ENCODE measurements around the gene AXDND1. TPM values are rescaled to one million over a fixed set of nuclear protein-coding genes. Genes with fewer than 3 reads are reported as not detected.
A peak's percentile ranks its signal among the peaks of the same experiment; 100 is the strongest.
"Not testable (repeated sequence)": the region's sequence is repeated elsewhere in the genome, so short reads cannot be mapped to it uniquely, and the experiment has no call there.

Gene AXDND1
- total and polyA plus RNA-seq, 5 donors, result not detected

GRCh38 chr1:179369751-179370341 lies 4.1 kb downstream of the AXDND1 start:
- ATAC-seq (peak; percentile 32 to 39), DNase-seq (no peak)
- no peak overlapping the region for H3K27ac ChIP-seq (ENCODE audit: low read length)
- no peaks in the 10 kb centered on the region for H3K9me3 ChIP-seq (ENCODE audit: control insufficient read depth, low read length)
- intact Hi-C loops (cut with DNase I), result loop anchor here (2.0 to 10.0 kb wide), 4 partner anchors 75 to 291 kb away; partner anchors contain the start of genes TOR3A (in 3 of the 4) and SOAT1 (in 2 of the 4)
- no peaks in the 10 kb centered on the region for H3K4me1 ChIP-seq (ENCODE audit: control insufficient read depth, insufficient read depth, low read length)
- no peaks in the 10 kb centered on the region for H3K27me3 ChIP-seq (ENCODE audit: control insufficient read depth, insufficient read depth)
- no peak overlapping the region for H3K4me3 ChIP-seq (ENCODE audit: low read length)
- 2% methylated on average over 4 of the region's 4 CpGs for WGBS

DNA sequence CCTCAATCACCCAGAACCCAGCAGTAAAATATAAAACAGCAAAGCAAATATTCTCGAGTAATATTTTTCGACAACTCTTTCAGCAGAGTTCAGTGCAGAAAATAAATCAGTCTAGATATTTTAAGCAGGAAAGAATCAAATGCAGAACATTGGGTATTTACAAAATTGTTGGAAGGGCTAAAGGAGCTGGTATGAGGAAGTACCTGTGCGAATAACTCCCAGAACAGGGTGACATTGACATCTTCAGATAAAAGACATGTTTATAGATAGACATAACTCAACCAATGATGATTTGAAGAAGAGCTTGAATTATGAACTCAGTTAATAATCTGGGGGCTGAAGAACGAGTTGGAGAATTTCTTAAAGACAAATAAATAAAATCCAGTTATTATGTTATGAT lies 6.4 kb downstream of the AXDND1 start:
- no peaks in the 10 kb centered on the region for H3K27me3 ChIP-seq (ENCODE audit: control insufficient read depth, insufficient read depth)
- 71% methylated on average over 4 of the region's 4 CpGs for WGBS
- H3K4me3 ChIP-seq (ENCODE audit: low read length), result no peak overlapping the region
- no peak overlapping the region for H3K27ac ChIP-seq (ENCODE audit: low read length)
- intact Hi-C loops (cut with DNase I), result no loop called here
- H3K4me1 ChIP-seq (ENCODE audit: control insufficient read depth, insufficient read depth, low read length), result no peaks in the 10 kb centered on the region
- ATAC-seq, result no peak
- H3K9me3 ChIP-seq (ENCODE audit: control insufficient read depth, low read length), result no peaks in the 10 kb centered on the region
- DNase-seq, result no peak

DNA sequence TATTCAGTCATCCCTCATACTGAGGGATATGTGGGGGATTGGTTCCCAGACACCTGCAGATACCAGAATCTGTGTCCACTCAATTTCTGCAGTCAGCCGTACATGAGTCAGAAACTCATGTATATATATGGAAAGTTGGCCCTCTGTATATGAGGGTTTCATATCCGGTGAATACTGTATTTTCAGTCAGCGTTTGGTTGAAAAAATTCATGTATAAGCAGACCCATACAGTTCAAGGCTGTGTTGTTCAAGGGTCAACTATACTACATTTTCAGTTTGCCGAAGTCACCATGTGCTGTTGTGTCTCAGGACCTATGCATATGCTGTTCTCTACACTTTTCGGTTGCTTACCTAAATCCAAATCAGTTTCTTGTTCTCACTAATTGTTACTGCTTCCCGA lies 10.5 kb downstream of the AXDND1 start:
- Histone ChIP-seq H3K27ac (ENCODE audit: low read length) (no peak overlapping the region), H3K27me3 (ENCODE audit: control insufficient read depth, insufficient read depth) (no peaks in the 10 kb centered on the region), H3K4me1 (ENCODE audit: control insufficient read depth, insufficient read depth, low read length) (no peaks in the 10 kb centered on the region), H3K9me3 (ENCODE audit: control insufficient read depth, low read length) (no peaks in the 10 kb centered on the region), H3K4me3 (ENCODE audit: low read length) (no peak overlapping the region)
- 89% methylated on average over 6 of the region's 6 CpGs for WGBS
- DNase-seq (no peak), ATAC-seq (no peak)
- intact Hi-C loops (cut with DNase I), result no loop called here

GRCh38 chr1:179380299-179380698 lies 14.5 kb downstream of the AXDND1 start:
- Histone ChIP-seq H3K9me3 (ENCODE audit: control insufficient read depth, low read length) (no peaks in the 10 kb centered on the region), H3K27ac (ENCODE audit: low read length) (no peak overlapping the region), H3K4me1 (ENCODE audit: control insufficient read depth, insufficient read depth, low read length) (no peaks in the 10 kb centered on the region), H3K4me3 (ENCODE audit: low read length) (no peak overlapping the region), H3K27me3 (ENCODE audit: control insufficient read depth, insufficient read depth) (no peaks in the 10 kb centered on the region)
- DNase-seq (no peak), ATAC-seq (no peak)
- intact Hi-C loops (cut with DNase I), result no loop called here

DNA sequence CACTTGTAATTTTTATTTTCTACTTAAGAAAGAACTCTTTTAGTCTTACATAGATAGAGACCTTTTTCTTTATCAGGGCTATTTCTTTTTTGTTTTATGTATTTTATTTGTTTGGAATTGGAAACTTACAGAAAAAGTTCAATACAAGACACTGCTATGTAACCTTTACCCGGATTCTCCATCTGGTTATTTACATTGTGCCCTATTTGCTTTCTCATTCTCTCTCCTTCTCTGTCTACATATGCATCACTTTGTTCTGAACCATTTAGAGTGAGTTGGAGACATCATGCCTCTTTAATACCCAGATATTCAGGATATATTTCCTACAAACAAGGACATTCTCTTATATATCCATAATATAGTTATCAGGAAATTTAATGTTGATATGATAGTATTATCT lies 18.3 kb downstream of the AXDND1 start:
- no peak for ATAC-seq
- Histone ChIP-seq H3K27ac (ENCODE audit: low read length) (no peak overlapping the region), H3K27me3 (ENCODE audit: control insufficient read depth, insufficient read depth) (no peaks in the 10 kb centered on the region), H3K4me3 (ENCODE audit: low read length) (no peak overlapping the region), H3K4me1 (ENCODE audit: control insufficient read depth, insufficient read depth, low read length) (no peaks in the 10 kb centered on the region), H3K9me3 (ENCODE audit: control insufficient read depth, low read length) (no peaks in the 10 kb centered on the region)
- intact Hi-C loops (cut with DNase I), result no loop called here
- 77% methylated on average over 1 of the region's 1 CpG for WGBS
- no peak for DNase-seq

- Histone ChIP-seq H3K4me3 (ENCODE audit: low read length) (no peak overlapping the region), H3K4me1 (ENCODE audit: control insufficient read depth, insufficient read depth, low read length) (no peaks in the 10 kb centered on the region), H3K9me3 (ENCODE audit: control insufficient read depth, low read length) (no peaks in the 10 kb centered on the region), H3K27me3 (ENCODE audit: control insufficient read depth, insufficient read depth) (no peaks in the 10 kb centered on the region), H3K27ac (ENCODE audit: low read length) (no peak overlapping the region)
- intact Hi-C loops (cut with DNase I), result no loop called here
- 92% methylated on average over 1 of the region's 1 CpG for WGBS
- ATAC-seq (no peak), DNase-seq (no peak)
Measured at GRCh38 chr1:179385510-179385909, 19.7 kb downstream of the AXDND1 start.

- Histone ChIP-seq H3K4me3 (ENCODE audit: low read length) (no peak overlapping the region), H3K27me3 (ENCODE audit: control insufficient read depth, insufficient read depth) (no peaks in the 10 kb centered on the region), H3K9me3 (ENCODE audit: control insufficient read depth, low read length) (no peaks in the 10 kb centered on the region), H3K27ac (ENCODE audit: low read length) (no peak overlapping the region), H3K4me1 (ENCODE audit: control insufficient read depth, insufficient read depth, low read length) (no peaks in the 10 kb centered on the region)
- intact Hi-C loops (cut with DNase I), result no loop called here
- 93% methylated on average over 3 of the region's 3 CpGs for WGBS
- DNase-seq (no peak), ATAC-seq (no peak)
Measured at GRCh38 chr1:179393721-179394120, 27.9 kb downstream of the AXDND1 start.

GRCh38 chr1:179399399-179399798 lies 33.6 kb downstream of the AXDND1 start:
- H3K4me1 ChIP-seq (ENCODE audit: control insufficient read depth, insufficient read depth, low read length); H3K4me3 ChIP-seq (ENCODE audit: low read length); H3K9me3 ChIP-seq (ENCODE audit: control insufficient read depth, low read length); intact Hi-C loops (cut with DNase I); DNase-seq; H3K27ac ChIP-seq (ENCODE audit: low read length); ATAC-seq; H3K27me3 ChIP-seq (ENCODE audit: control insufficient read depth, insufficient read depth): not testable (repeated sequence)
- 89% methylated on average over 2 of the region's 2 CpGs for WGBS

DNA sequence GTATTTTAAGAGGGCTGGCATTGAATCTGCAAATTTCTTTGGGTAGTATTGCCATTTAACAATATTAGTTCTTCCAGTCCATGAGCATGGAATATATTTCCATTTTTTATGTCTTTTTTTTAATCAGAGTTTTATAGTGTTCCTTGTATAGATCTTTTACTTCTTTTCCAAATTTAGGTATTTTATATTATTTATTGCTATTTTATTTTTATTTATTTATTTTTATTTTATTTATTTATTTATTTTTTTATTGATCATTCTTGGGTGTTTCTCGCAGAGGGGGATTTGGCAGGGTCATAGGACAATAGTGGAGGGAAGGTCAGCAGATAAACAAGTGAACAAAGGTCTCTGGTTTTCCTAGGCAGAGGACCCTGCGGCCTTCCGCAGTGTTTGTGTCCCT lies 52.0 kb downstream of the AXDND1 start:
- ATAC-seq; H3K27ac ChIP-seq (ENCODE audit: low read length); H3K27me3 ChIP-seq (ENCODE audit: control insufficient read depth, insufficient read depth); H3K4me3 ChIP-seq (ENCODE audit: low read length); H3K4me1 ChIP-seq (ENCODE audit: control insufficient read depth, insufficient read depth, low read length); intact Hi-C loops (cut with DNase I); H3K9me3 ChIP-seq (ENCODE audit: control insufficient read depth, low read length); DNase-seq: not testable (repeated sequence)
- 80% methylated on average over 1 of the region's 3 CpGs for WGBS

DNA sequence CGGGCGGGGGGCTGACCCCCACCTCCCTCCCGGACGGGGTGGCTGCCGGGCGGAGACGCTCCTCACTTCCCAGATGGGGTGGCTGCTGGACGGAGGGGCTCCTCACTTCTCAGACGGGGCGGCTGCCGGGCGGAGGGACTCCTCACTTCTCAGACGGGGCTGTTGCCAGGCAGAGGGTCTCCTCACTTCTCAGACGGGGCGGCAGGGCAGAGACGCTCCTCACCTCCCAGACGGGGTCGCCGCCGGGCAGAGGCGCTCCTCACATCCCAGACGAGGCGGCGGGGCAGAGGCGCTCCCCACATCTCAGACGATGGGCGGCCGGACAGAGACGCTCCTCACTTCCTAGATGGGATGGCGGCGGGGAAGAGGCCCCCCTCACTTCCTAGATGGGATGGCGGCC lies 52.9 kb downstream of the AXDND1 start:
- H3K4me3 ChIP-seq (ENCODE audit: low read length); intact Hi-C loops (cut with DNase I); H3K4me1 ChIP-seq (ENCODE audit: control insufficient read depth, insufficient read depth, low read length); H3K9me3 ChIP-seq (ENCODE audit: control insufficient read depth, low read length); H3K27ac ChIP-seq (ENCODE audit: low read length); H3K27me3 ChIP-seq (ENCODE audit: control insufficient read depth, insufficient read depth); DNase-seq; ATAC-seq: not testable (repeated sequence)
- WGBS, result 89% methylated on average over 25 of the region's 32 CpGs

DNA sequence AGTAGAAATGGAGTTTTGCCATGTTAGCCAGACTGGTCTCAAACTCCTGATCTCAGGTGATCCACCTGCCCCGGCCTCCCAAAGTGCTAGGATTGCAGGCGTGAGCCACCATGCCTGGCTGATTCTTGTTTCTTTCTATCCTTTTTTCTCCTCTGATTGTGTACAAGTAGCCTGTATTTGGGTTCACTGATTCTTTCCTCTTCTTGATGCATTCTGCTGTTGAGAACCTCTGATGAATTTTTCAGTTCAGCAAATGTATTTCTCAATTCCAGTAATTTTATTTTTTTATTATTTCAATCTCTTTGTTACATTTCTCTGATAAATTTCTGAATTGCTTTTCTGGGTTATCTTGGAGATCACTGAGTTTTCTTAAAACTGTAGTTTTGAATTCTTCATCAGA lies 58.8 kb downstream of the AXDND1 start:
- no peak for ATAC-seq
- Histone ChIP-seq H3K9me3 (ENCODE audit: control insufficient read depth, low read length) (peaks cover 3% of the 10 kb centered on the region), H3K27me3 (ENCODE audit: control insufficient read depth, insufficient read depth) (no peaks in the 10 kb centered on the region), H3K27ac (ENCODE audit: low read length) (no peak overlapping the region), H3K4me1 (ENCODE audit: control insufficient read depth, insufficient read depth, low read length) (no peaks in the 10 kb centered on the region), H3K4me3 (ENCODE audit: low read length) (no peak overlapping the region)
- DNase-seq, result no peak
- intact Hi-C loops (cut with DNase I), result no loop called here
- WGBS, result 91% methylated on average over 2 of the region's 2 CpGs

DNA sequence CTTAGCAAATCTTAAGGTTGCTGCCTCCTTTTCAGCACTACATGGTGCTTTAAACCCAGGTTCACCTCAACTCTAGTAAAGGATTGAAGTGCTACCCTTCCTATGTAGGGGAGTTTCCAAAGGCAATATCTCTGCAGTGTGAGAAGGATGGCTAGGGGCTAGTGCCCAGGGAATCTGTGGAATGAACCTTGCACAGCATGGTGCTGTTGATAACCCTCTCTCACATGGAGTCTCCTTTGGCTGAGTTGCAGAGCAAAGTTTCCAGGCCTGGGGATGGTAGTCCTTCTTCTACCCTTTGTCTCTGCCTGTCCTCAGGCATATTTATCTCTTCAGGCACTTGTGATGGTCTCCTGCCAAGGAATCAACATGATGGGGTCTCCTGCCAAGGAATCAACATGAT lies 59.4 kb downstream of the AXDND1 start:
- DNase-seq (no peak), ATAC-seq (no peak)
- H3K27ac ChIP-seq (ENCODE audit: low read length), result no peak overlapping the region
- no peaks in the 10 kb centered on the region for H3K4me1 ChIP-seq (ENCODE audit: control insufficient read depth, insufficient read depth, low read length)
- H3K27me3 ChIP-seq (ENCODE audit: control insufficient read depth, insufficient read depth), result no peaks in the 10 kb centered on the region
- intact Hi-C loops (cut with DNase I), result no loop called here
- H3K9me3 ChIP-seq (ENCODE audit: control insufficient read depth, low read length), result peaks cover 3% of the 10 kb centered on the region
- H3K4me3 ChIP-seq (ENCODE audit: low read length), result no peak overlapping the region
